ENCODE measurements around the gene DYNLRB2.

DNA sequence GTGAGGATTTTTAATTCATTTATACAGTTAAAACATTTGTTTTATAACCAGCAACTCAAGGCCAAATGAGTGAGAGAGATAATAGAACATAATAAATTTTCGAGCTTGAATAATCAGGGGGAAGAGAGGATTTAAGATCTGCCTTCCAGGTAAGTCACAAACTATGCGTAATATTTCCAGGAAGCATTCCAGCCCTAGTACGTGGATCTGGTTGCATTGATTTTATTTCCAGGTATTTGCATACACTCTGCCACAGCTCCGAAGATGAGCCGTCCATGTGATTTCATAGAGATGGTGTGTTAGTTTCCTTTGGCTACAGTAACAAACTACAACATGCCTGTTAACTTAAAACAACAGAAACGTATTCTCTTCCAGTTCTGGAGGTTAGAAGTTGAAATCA is 3.5 kb downstream of the DYNLRB2 start:
- TF ChIP-seq CTCF (IDR thresholded peaks at IDR 0.05; ENCODE audit: insufficient read depth, low read length) (no peak), GABPA (IDR thresholded peaks at IDR 0.05; ENCODE audit: low read depth) (no peak)

All from HL-60 (cell line).